ENCODE data around the gene YPEL1. TPM values are rescaled to one million over a fixed set of nuclear protein-coding genes. Genes with fewer than 3 reads are reported as not detected.
A peak's percentile ranks its signal among the peaks of the same experiment; 100 is the strongest.

YPEL1 gene
- total RNA-seq, 1 experiment from 2014 or later, result 3.6 TPM

DNA sequence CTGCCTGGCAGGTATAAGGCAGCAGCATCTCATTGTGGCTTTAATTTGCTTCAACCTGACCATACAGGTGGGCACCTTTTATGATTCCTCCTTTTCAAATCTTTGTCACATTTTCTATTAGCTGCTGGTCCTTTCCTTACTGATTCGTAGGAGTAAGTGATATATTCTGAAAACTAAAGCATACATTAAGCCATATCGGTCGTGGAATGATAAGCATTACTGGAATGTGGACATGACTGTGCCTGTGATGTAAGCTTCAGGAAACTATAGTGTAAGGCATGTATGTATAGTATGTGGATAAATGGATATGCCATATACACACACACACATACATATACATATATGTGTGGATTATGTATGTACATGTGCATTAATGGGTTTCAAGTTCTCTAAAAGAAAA lies 20.8 kb downstream of the YPEL1 start:
- TF ChIP-seq EZH2 (IDR thresholded peaks at IDR 0.05; ENCODE audit: borderline replicate concordance, low read depth, low read length, poor library complexity, severe bottlenecking), result no peak
- TF ChIP-seq, protein P1, sequence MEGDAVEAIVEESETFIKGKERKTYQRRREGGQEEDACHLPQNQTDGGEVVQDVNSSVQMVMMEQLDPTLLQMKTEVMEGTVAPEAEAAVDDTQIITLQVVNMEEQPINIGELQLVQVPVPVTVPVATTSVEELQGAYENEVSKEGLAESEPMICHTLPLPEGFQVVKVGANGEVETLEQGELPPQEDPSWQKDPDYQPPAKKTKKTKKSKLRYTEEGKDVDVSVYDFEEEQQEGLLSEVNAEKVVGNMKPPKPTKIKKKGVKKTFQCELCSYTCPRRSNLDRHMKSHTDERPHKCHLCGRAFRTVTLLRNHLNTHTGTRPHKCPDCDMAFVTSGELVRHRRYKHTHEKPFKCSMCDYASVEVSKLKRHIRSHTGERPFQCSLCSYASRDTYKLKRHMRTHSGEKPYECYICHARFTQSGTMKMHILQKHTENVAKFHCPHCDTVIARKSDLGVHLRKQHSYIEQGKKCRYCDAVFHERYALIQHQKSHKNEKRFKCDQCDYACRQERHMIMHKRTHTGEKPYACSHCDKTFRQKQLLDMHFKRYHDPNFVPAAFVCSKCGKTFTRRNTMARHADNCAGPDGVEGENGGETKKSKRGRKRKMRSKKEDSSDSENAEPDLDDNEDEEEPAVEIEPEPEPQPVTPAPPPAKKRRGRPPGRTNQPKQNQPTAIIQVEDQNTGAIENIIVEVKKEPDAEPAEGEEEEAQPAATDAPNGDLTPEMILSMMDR (conservative IDR thresholded peaks at IDR 0.05; ENCODE audit: low read depth, low read length), result no peak
- Histone ChIP-seq H3K4me1 (ENCODE audit: insufficient read depth, low read length, poor library complexity, severe bottlenecking) (peaks cover 4% of the 10 kb centered on the region), H3K9me3 (ENCODE audit: low read depth, low read length, poor library complexity, severe bottlenecking) (no peaks in the 10 kb centered on the region), H3K36me3 (ENCODE audit: insufficient read depth, low read length, poor library complexity, severe bottlenecking) (no peaks in the 10 kb centered on the region), H3K27me3 (replicated peaks; ENCODE audit: insufficient read depth, low read depth, low read length, poor library complexity) (no peaks in the 10 kb centered on the region), H3K4me3 (ENCODE audit: low read depth, low read length, poor library complexity, severe bottlenecking) (no peak overlapping the region), H3K27ac (ENCODE audit: low read depth, low read length, poor library complexity, severe bottlenecking) (no peak overlapping the region)
- peak; percentile 17 for DNase-seq (ENCODE audit: low spot score)
- intact Hi-C loops (cut with micrococcal nuclease; ENCODE audit: unreplicated experiment), result loop anchor here (5.0 kb wide), 1 partner anchor 48 kb away; no protein-coding TSS in a partner anchor
- ChIA-PET CTCF (interaction anchor here (0.5 kb wide), 1 partner anchor 11 kb away, joined by 3 read pairs; no protein-coding TSS in a partner anchor), POLR2A (ENCODE audit: low non-redundant PET) (no interaction called here)
- BruUV-seq (replicated peaks), result no TSS peak

DNA sequence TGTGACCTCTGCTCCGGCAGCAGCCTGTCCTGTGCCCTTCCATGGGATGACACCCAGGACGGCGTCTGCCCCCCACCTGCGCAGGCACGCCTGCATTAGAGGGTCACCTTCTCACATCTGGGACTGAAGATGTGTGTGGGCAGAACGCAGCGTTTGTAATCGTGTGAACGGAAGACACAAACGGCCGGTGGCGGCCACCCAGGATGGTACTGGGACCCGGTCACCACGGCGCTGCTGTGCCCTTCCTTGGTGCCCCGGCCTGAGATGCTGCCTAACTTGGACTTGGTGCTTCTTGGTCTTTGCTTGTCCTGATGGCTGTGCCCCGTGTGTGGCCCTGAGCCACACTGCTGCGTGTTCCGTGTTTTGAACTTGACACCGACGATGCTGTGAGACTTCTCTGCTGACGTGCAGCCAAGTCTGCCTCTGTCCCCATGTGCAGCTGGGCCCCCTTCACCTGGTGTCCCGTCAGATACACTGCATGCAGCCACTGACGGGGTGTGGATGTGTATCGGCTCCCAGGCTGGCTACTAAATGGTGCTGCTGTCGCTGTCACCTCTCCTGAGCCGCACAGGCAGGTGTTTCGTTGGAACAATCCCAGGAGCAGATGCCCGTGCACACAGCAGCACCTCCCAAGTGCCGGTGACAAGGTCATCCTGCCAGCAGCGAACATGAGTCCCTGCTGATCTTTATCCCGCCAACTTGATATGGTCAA lies 21.4 kb downstream of the YPEL1 start:
- POLR2A ChIA-PET (ENCODE audit: low non-redundant PET), result no interaction called here
- peaks cover 4% of the 10 kb centered on the region for H3K4me1 ChIP-seq (ENCODE audit: insufficient read depth, low read length, poor library complexity, severe bottlenecking)
- intact Hi-C loops (cut with micrococcal nuclease; ENCODE audit: unreplicated experiment), result loop anchor here (5.0 kb wide), 1 partner anchor 48 kb away; no protein-coding TSS in a partner anchor
- no peak overlapping the region for H3K27ac ChIP-seq (ENCODE audit: low read depth, low read length, poor library complexity, severe bottlenecking)
- no peak for TF ChIP-seq EZH2 (IDR thresholded peaks at IDR 0.05; ENCODE audit: borderline replicate concordance, low read depth, low read length, poor library complexity, severe bottlenecking)
- TF ChIP-seq, protein P1 (conservative IDR thresholded peaks at IDR 0.05; ENCODE audit: low read depth, low read length), result no peak
- no peaks in the 10 kb centered on the region for H3K27me3 ChIP-seq (replicated peaks; ENCODE audit: insufficient read depth, low read depth, low read length, poor library complexity)
- H3K9me3 ChIP-seq (ENCODE audit: low read depth, low read length, poor library complexity, severe bottlenecking), result no peaks in the 10 kb centered on the region
- no peaks in the 10 kb centered on the region for H3K36me3 ChIP-seq (ENCODE audit: insufficient read depth, low read length, poor library complexity, severe bottlenecking)
- BruUV-seq (replicated peaks), result no TSS peak
- CTCF ChIA-PET, result interaction anchor here (1.0 kb wide), 1 partner anchor 224 kb away, joined by 8 read pairs; no protein-coding TSS in a partner anchor
- no peak for DNase-seq (ENCODE audit: low spot score)
- H3K4me3 ChIP-seq (ENCODE audit: low read depth, low read length, poor library complexity, severe bottlenecking), result no peak overlapping the region

DNA sequence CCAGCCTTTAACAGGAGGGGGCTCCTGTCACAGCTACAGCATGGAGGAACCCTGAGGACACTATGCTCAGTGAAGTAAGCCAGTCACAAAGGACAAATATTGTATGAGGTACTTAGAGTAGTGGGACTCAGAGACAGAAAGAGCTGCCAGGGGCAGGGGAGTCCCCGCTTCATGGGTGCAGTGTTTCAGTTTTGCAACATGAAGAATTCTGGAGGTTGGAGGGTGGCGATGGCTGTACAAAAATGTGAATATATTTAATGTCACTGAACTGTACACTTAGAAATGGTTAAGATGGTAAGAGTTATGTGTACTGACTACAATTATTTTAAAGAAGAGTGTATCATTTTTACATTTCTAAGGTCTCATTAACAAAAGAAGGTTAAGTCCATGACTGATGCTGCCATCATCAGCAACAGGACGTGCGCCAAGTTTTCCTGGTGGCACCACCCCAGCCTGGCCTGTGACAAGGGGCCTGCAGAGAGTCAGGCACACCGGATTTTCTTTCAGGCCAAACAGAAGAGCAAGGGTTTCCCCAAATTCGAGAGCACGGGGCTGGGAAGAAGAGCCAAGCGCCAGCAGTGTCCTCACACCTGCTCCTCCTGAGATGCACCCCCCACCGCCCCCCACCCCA lies 22.1 kb downstream of the YPEL1 start:
- no peaks in the 10 kb centered on the region for H3K9me3 ChIP-seq (ENCODE audit: low read depth, low read length, poor library complexity, severe bottlenecking)
- no TSS peak for BruUV-seq (replicated peaks)
- ChIA-PET POLR2A (ENCODE audit: low non-redundant PET) (no interaction called here), CTCF (interaction anchor here (0.6 to 1.0 kb wide), 3 partner anchors 225 to 239 kb away, joined by 3 to 8 read pairs (median 3); partner anchors contain the start of gene PPM1F)
- H3K27me3 ChIP-seq (replicated peaks; ENCODE audit: insufficient read depth, low read depth, low read length, poor library complexity), result no peaks in the 10 kb centered on the region
- H3K36me3 ChIP-seq (ENCODE audit: insufficient read depth, low read length, poor library complexity, severe bottlenecking), result no peaks in the 10 kb centered on the region
- TF ChIP-seq, protein P1 (conservative IDR thresholded peaks at IDR 0.05; ENCODE audit: low read depth, low read length), result no peak
- TF ChIP-seq EZH2 (IDR thresholded peaks at IDR 0.05; ENCODE audit: borderline replicate concordance, low read depth, low read length, poor library complexity, severe bottlenecking), result no peak
- no peak overlapping the region for H3K27ac ChIP-seq (ENCODE audit: low read depth, low read length, poor library complexity, severe bottlenecking)
- peaks cover 4% of the 10 kb centered on the region for H3K4me1 ChIP-seq (ENCODE audit: insufficient read depth, low read length, poor library complexity, severe bottlenecking)
- no peak overlapping the region for H3K4me3 ChIP-seq (ENCODE audit: low read depth, low read length, poor library complexity, severe bottlenecking)
- intact Hi-C loops (cut with micrococcal nuclease; ENCODE audit: unreplicated experiment), result loop anchor here (1.0 to 5.0 kb wide), 3 partner anchors 49 to 239 kb away; partner anchors contain the start of gene PPM1F
- no peak for DNase-seq (ENCODE audit: low spot score)

Data from A673 (cell line).